GM06990 (cell line): ENCODE results near the gene RPL41.
"Not testable (repeated sequence)": the region's sequence is repeated elsewhere in the genome, so short reads cannot be mapped to it uniquely, and the experiment has no call there.

Experiments used
- DNase-seq: peaks from one replicate; pipeline ENCODE4 v3.0.0-alpha.2; 2011; ENCODE audit not compliant: insufficient read length; ENCODE audit errors: extremely low read depth
- H3K27me3 ChIP-seq: replicated peaks from 2 replicates; pipeline ENCODE4 v1.6.0; 2011; ENCODE audit warnings: low read length; ENCODE audit not compliant: control insufficient read depth, insufficient read depth
- H3K36me3 ChIP-seq: 2 replicates; pipeline ENCODE4 v1.5.1; 2011; ENCODE audit warnings: low read length; ENCODE audit not compliant: control insufficient read depth, insufficient read depth
- H3K4me3 ChIP-seq: replicated peaks from 2 replicates; pipeline ENCODE4 v1.5.1; 2011; ENCODE audit warnings: low read depth, mild to moderate bottlenecking, control low read depth, low read length
- CTCF ChIP-seq: IDR thresholded peaks from 2 replicates; pipeline ENCODE4 v1.5.1; 2011; ENCODE audit warnings: low read length, control low read depth, mild to moderate bottlenecking, inconsistent platforms; ENCODE audit not compliant: insufficient read depth, poor library complexity, severe bottlenecking

RPL41 gene

GRCh38 chr12:56114084-56114483, 2.3 kb upstream of the RPL41 start:
- Histone ChIP-seq H3K27me3 (no peaks in the 10 kb centered on the region), H3K4me3 (no peak overlapping the region), H3K36me3 (peaks cover 16% of the 10 kb centered on the region)
- no peak for TF ChIP-seq CTCF
- no peak for DNase-seq

DNA sequence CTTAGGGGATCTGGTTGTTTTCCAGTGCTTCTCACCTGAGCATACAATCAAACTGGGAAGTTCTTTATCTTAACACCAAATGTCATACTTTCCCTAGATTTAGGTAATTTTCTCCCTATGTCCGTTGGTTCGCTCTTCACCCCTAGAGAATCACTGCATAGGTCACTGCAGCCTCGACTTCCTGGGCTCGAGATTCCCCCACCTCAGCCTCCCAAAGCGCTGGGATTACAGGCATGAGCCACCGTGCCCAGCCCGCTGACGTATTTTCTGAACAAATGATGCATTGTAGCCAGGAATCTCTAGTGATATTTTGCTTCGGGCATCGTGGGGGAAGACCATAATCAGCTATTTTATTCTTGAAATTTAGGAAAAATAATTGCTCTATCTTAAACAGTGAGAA, 1.1 kb upstream of the RPL41 start:
- Histone ChIP-seq H3K4me3 (peak overlapping the region; percentile 85), H3K36me3 (peaks cover 11% of the 10 kb centered on the region), H3K27me3 (no peaks in the 10 kb centered on the region)
- no peak for DNase-seq
- no peak for TF ChIP-seq CTCF

DNA sequence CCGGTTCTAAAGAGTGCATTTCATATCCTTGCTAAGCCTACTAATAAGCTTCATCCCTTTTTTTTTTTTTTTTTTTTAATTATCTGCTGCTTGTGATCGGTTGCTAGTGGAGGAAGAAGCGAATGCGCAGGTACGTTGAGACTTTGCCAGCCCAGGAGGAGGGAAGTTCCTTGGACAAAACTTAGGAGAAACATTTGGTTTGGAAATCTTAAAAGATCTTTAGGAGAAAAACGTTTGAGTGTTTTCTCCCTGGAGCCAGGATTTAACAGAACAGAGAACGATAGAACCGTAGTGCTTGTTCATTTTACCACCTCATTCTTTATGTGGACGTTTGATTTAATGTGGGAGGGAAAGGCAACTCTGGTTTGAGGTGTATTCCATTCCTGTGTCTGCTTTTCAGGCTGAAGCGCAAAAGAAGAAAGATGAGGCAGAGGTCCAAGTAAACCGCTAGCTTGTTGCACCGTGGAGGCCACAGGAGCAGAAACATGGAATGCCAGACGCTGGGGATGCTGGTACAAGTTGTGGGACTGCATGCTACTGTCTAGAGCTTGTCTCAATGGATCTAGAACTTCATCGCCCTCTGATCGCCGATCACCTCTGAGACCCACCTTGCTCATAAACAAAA, 761 bp downstream of the RPL41 start:
- peak overlapping the region; percentile 85 for H3K4me3 ChIP-seq
- not testable (repeated sequence) for H3K36me3 ChIP-seq, H3K27me3 ChIP-seq, DNase-seq

GRCh38 chr12:56117778-56118687, 1.6 kb downstream of the RPL41 start, which contains the start of gene ZC3H10:
Gene ZC3H10, plus strand, starts transcription at chr12:56118266. Its CDS starts 2,297 bp downstream, at chr12:56120563.
- peak; percentile 95 for DNase-seq
- H3K4me3 ChIP-seq: peak within 1 kb of the TSS; percentile 85
- peaks cover 8% of the 10 kb centered on the region for H3K36me3 ChIP-seq

DNA sequence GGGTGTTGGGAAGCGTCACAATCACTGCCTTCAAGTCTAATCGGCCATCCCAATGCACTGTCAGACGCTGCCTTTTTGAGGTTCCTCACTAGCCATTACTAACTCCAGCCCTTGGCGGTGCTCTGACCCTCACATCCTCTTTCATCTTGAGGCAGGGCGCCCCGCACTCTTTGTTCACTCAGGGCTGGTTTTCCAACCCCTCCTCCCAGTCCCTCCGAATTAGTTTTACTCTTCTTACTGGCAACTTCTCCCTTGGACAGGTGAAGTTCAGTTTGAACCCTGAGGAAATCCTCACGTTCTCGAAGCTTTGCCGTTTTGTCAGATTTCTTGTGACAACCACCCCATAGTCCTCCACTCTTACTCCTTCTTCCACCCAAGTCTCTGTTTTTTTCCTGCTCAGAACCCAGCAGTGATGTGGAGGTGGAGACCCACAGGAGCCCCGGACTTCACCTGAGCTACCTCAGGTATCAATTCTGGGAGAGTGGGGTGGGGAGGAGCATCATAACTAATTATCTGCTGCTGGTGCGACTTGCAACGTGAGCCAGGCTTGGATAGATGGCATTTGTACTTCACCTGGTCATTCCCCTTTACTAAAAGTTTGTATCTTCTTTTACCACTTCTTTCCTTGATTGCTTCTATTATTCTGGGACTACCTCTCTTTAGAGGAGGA, 2.4 kb downstream of the RPL41 start:
- H3K27me3 ChIP-seq: no peaks in the 10 kb centered on the region
- no peak for DNase-seq
- no peak for TF ChIP-seq CTCF

More at GRCh38 chr12:56117778-56118687, 1.6 kb downstream of the RPL41 start, which contains the start of gene ZC3H10:
- no peaks in the 10 kb centered on the region for H3K27me3 ChIP-seq
- TF ChIP-seq CTCF: peak; percentile 58

More for the DNA sequence above, 2.4 kb downstream of the RPL41 start:
- Histone ChIP-seq H3K4me3 (peak overlapping the region; percentile 73), H3K36me3 (peaks cover 7% of the 10 kb centered on the region)
